HG03060 (cell line): ENCODE data around the gene NPNT.
"Not testable (repeated sequence)": the region's sequence is repeated elsewhere in the genome, so short reads cannot be mapped to it uniquely, and the experiment has no call there.

ENCODE experiments used
- ATAC-seq: cut with Tn5 transposase; IDR thresholded peaks from one replicate; pipeline ENCODE4 v1.9.1; 2021; ENCODE audit warnings: low read depth, moderate number of reproducible peaks; ENCODE audit not compliant: unreplicated experiment

NPNT gene

DNA sequence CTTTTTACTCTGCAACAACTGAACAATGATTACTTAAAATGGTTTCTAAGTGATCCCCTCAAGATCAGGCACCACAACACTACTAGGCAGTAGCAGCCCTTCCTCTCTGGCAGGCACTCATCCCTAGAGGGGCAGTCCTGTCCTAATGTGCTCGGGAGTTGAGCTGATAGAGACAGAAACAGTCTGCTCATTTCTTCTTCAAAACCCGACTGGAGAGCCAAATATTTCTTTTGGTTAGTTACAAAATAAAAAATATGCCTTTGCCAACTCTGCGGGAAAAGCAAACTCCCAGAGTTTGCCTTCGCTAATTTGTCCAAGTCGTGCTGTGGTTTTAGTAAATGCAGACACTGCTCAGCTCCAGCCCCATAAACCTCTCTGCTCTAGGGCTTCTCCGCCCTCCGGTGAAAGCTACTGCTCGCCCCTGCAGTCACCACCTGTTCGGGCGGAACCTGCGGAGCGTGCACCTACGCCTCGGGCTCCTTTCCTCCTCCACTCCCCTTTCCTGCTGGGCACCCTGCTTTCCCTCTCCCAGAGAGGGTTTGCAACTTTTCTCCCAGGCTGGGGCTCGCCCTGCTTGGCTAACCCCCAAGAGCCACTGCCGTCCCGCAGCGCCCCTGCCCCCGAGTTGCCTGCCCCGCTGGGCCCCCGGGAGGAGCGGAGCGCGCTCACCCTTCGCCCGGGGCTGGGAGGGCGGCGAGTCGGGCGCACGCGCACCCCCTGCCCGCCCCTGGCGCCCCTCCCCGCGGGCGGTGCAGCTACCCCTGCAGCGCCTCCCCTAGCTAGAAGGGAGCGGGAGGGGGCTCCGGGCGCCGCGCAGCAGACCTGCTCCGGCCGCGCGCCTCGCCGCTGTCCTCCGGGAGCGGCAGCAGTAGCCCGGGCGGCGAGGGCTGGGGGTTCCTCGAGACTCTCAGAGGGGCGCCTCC is at the start of gene NPNT:
TSS of gene NPNT (plus strand) at position 812 of the 923 bp plus-strand sequence. CDS start 182 bp downstream, outside the sequence.
- ATAC-seq, result peak; percentile 29

DNA sequence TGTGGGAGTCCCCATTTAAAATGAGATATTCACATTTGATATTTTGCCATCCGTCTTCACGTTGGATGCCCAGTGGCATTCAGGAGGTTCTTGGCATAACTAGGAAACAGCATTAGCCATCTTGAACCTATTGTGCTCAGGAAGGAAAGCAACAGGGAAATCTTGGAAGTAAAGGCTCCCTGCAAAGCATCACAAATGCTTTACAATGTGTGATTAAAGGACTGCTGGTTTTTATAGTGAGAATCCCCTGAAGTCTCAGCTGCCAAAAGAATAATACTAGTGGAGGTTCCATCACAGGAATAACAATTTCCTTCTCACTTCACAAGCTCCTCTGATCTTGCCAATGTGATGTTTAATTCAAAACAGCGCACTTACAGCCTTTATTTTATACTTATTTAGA is 49.7 kb upstream of the NPNT start:
- no peak for ATAC-seq

DNA sequence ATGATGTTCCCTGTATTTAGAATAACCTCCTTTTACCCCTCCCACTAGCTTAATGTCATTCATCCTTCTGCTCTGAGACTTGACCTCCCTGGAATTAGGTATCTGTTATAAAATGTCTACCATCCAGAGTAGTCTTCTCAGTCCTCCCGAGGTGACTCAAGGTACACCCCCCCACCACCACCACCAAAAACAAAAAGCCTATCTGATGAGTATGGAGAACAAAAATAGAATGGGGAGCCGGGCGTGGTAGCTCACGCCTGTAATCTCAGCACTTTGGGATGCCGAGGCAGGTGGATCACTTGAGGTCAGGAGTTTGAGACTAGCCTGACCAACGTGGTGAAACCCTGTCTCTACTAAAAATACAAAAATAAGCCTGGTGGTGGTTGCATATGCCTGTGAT is 46.9 kb upstream of the NPNT start:
- not testable (repeated sequence) for ATAC-seq

- ATAC-seq, result no peak
These were observed 44.1 kb upstream of the NPNT start for GRCh38 chr4:105851196-105851595.

DNA sequence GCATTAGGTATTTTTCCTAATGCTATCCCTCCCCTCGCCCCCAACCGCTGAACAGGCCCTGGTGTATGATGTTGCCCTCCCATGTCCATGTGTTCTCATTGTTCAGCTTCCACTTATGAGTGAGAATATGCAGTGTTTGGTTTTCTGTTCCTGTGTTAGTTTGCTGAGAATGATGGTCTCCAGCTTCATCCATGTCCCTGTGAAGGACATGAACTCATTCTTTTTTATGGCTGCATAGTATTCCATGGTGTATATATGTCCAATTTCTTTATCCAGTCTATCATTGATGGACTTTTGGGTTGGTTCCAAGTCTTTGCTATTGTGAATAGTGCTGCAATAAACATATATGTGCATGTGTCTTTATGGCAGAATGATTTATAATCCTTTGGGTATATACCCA is 43.0 kb upstream of the NPNT start:
- ATAC-seq, result not testable (repeated sequence)

- no peak for ATAC-seq
These were observed 36.7 kb upstream of the NPNT start for GRCh38 chr4:105858466-105859040.

- no peak for ATAC-seq
These were observed 36.0 kb upstream of the NPNT start for GRCh38 chr4:105859233-105859632.

GRCh38 chr4:105870963-105871362 is 24.3 kb upstream of the NPNT start:
- no peak for ATAC-seq

DNA sequence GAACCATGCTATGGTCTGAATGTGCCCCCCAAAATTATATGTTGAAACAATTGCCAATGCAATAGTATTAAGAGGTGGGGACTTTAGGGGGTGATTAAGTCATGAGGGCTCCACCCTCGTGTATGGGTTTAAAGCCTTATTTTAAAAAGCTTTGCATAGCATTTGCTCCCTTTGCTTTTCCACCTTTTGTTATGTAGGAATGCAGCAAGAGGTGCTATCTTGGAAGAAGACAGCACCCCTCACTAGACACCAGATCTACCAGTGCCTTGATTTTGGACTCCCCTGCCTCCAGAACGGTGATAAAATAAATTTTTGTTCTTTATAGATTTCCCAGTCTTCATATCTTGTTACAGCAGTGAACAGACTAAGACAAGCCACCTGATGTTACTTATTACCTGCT is 23.3 kb upstream of the NPNT start:
- ATAC-seq, result no peak

DNA sequence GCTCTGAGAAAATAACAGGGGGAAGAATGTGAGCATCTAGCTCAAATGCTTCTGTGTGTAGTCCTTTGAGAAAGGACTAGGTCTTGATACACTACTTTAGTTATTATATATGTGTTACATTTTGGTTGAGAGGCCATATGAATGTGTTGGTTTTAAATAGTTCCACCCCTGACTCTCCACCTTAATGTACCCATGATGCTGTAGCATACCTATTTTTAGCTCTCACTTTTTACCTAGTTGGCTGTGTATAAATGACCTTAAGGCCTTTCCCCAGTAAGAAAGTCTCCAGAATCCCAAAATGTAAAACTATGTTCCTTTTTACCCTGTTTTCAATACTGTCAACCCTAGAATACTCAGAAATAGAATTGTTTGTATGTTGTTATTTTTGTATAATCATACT is 20.0 kb upstream of the NPNT start:
- ATAC-seq, result no peak

GRCh38 chr4:105878668-105879067 is 16.6 kb upstream of the NPNT start:
- ATAC-seq, result no peak

GRCh38 chr4:105887508-105887907 is 7.8 kb upstream of the NPNT start:
- no peak for ATAC-seq

DNA sequence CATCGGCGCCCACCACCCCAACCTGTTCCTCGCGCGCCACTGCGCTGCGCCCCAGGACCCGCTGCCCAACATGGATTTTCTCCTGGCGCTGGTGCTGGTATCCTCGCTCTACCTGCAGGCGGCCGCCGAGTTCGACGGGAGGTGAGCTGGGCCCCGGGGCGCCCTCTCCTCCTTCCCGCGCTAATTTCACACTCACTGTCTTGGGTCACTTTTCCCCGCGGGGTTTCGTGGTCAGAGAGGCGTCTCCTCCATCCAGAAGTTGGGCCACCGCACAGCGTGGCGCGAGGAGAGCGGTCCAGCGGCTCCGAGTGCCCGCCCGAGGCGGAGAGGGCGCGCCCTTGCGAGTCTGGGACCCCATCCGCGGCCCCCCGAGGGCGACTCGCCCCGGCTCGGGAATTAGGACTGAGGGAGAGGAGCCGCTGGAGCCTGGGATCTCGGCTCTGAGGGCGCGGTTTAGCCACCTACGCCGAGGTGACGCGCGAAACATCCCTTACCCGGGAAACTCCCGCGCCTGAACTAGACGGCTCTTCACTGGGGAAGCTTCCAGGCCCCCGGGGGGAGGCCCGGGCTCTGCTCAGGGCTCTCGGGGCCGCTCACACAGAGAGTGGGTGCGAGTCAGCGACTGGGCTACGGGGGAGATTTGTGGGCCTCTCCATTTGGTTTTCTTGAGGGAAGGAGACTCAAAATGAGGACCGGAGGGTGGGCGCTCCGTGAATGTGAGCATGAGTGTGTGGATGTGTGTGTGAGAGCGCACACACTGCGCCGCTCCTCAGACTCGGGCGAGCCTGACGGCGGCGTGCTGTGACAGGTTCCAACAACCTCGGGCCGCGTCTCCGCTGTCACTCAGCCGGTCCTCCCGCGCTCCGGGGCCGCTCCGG is 551 bp downstream of the NPNT start:
- no peak for ATAC-seq

GRCh38 chr4:105896461-105896942 is 1.2 kb downstream of the NPNT start:
- ATAC-seq, result no peak

DNA sequence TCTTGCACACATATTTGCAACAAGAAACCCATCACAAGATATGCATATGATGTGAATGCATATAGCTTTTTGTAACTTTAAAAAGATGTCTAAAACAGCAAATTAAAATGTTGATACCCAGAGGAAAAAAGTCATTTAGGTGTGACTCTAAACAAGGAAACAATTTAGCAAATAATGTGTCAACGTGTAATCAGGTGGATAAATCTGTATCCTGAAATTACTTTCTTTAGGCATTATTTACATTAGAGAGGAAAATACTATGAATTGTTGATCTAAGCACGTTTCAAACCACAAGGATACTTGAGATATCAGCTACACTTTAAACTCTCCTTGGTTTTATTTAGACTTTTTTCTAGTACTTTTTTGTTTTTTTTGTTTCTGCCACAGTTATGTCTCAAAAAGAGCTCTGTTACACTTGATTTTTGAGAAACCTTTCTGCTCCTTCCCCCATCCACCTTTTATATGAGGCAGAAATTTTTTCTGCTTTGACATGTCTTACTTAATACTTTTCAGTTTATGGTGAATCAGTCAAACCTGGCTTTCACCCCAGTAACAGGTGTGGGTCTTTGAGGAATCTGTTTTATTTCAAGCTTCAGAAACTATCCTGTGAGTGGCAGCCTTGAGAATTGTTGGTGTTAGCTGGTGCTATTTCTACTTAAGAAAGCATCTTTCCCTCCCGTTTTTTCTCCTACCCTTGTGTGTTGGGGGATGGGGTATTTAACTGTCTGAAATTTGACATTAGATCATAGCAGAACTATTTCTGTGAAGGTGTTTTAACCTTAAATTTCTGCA is 1.9 kb downstream of the NPNT start:
- ATAC-seq, result no peak

GRCh38 chr4:105900541-105900940 is 5.3 kb downstream of the NPNT start:
- ATAC-seq, result no peak

GRCh38 chr4:105902550-105903262 is 7.4 kb downstream of the NPNT start:
- no peak for ATAC-seq

GRCh38 chr4:105909787-105910281 is 14.6 kb downstream of the NPNT start:
- ATAC-seq, result no peak

GRCh38 chr4:105911426-105911825 is 16.2 kb downstream of the NPNT start:
- ATAC-seq, result no peak
